Activated T-cell treated with anti-CD3 and anti-CD28 coated beads, Interleukin-2, amount 50 U/mL, for 1 hour (primary cell): ENCODE measurements around the gene CPPED1.

Source experiments
- DNase-seq: peaks from one replicate; pipeline ENCODE4 v3.0.0-alpha.2; 2020

Gene CPPED1

DNA sequence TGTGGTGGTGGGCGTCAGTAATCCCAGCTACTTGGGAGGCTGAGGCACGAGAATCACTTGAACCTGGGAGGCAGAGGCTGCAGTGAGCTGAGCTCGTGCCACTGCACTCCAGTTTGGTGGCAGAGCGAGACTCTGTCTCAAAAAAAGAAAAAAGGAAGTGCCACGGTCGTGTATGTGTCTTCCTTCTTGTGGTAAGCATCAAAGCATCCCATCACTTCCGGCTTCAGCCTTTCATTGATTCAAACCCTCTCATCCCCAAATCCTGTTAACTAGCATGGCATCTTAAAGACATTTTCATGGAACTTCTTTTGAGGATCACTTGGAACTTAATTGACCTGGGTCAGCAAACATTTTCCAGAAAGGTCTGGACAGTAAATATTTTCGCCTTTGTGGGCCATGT lies 126.2 kb downstream of the CPPED1 start:
- no peak for DNase-seq

GRCh38 chr16:12675852-12676251 lies 127.8 kb downstream of the CPPED1 start:
- DNase-seq = no peak

DNA sequence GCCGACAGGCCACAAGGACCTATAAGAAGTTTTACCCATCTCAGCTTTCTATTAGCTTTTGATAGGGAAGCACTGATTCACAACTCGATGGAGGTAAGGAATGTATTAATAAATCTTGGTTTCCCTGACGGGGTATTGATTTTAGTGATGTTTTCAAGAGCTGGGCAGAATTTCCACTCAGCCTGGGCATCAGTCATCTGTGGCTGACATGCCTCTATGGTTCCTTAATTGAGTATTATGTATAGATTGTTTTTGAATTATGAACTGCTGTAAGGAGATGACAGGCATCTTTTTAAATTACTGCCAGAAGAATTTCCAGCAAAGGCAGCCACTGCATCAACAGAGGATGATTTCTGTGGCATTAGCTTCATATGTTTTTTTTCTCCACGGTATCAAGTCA lies 128.6 kb downstream of the CPPED1 start:
- no peak for DNase-seq

GRCh38 chr16:12674524-12674923 lies 129.2 kb downstream of the CPPED1 start:
- no peak for DNase-seq

- no peak for DNase-seq
These were observed 129.6 kb downstream of the CPPED1 start for GRCh38 chr16:12674071-12674470.

DNA sequence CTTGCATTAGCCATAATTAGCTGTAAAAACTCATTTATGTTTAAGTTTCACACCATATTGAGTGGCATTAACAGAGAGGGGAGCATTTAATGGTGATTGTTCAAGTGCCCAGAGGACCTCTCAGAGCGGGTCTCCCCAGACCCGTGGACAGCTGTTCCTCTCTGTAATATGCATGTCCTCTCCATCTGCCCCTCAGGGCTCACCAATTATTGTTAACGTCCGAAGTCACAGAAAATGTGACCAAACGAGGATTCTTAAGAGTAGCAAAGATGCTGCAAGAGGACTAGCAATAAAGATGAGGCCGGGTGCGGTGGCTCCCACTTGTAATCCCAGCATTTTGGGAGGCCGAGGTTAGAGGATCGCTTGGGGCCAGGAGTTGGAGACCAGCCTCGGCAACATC lies 130.2 kb downstream of the CPPED1 start:
- DNase-seq = no peak

DNA sequence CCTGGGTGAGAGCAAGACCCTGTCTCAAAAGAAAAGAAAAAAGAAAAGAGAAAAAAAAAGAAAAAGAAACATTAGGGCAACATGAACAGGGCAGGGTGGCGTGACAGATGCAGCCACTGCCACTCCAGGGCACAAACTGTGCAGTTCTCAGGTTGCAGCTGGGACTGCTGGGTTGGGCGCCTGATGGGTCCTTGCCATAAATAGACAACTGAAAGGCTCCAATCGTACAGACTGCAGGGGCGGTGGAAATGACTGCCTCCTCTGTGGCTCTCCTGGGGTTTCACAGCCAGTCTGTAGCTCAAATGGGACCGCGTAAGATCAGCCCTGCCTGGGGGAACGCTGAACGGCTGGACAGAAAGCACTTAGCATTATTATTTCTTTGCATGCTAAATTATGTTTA lies 130.7 kb downstream of the CPPED1 start:
- no peak for DNase-seq

DNA sequence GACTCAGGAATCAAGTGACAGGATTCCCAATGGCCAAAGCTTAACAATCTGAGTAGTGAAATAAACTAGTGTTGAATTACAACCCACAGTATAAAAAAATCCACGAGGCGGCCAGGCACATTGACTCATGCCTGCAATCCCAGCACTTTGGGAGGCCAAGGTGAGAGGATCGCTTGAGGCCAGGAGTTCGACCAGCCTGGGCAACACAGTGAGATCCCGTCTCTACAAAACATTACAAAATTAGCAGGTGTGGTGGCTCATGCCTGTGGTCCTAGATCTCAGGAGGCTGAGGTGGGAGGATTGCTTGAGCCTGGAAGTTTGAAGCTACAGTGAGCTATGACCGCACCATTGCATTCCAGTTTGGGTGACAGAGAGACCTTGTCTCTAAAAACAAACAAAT lies 133.8 kb downstream of the CPPED1 start:
- no peak for DNase-seq

DNA sequence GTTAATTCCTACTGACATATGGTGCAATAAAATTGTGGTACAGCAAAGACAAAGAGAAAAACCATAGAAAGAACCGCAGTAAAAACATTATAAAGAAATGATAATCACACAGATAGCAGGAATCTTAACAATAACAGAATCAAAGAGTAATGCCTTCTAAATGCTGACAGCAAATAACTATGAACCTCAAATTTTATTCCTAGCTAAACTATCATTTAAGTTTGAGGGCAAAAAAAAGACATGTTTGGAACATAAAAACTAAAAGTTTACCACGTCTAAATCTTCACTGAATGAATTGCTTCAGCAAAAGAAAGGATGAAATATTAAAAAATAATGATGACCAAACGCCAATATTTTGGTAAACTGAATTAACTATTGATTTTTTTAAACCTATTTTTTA lies 135.8 kb downstream of the CPPED1 start:
- DNase-seq = no peak

GRCh38 chr16:12664164-12664733 lies 139.4 kb downstream of the CPPED1 start:
- no peak for DNase-seq

DNA sequence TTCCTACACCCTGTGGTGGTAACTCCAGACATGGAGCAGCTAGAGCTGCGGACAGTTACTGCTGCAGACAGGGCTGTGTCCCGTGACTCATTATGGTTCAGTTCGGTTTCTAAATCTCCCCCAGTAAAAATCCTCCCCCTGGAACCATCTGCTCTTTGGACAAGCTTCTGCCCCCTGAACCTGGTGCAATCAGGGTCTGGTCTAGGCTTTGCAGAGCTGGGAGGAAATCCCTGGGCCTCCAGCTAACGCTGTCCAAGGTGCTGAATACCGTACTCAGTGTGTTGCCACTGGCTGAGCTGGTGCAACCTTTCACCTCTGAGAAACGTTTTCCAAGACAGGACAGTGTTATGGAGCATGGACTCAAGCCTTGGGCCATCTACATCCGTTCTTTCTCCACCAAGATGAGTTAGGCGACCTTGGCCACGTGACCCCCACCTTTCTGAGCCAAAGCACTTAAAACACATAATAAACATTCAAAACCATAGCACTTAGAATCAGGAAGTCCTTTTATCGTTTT lies 142.0 kb downstream of the CPPED1 start:
- no peak for DNase-seq

- no peak for DNase-seq
These were observed 143.8 kb downstream of the CPPED1 start for GRCh38 chr16:12659871-12660270.

- DNase-seq = no peak
These were observed 145.2 kb downstream of the CPPED1 start for GRCh38 chr16:12658506-12658905.

GRCh38 chr16:12655537-12655936 lies 148.2 kb downstream of the CPPED1 start:
- DNase-seq = no peak

GRCh38 chr16:12653820-12654392 lies 149.8 kb downstream of the CPPED1 start:
- DNase-seq = no peak

GRCh38 chr16:12652924-12653323 lies 150.8 kb downstream of the CPPED1 start:
- no peak for DNase-seq

DNA sequence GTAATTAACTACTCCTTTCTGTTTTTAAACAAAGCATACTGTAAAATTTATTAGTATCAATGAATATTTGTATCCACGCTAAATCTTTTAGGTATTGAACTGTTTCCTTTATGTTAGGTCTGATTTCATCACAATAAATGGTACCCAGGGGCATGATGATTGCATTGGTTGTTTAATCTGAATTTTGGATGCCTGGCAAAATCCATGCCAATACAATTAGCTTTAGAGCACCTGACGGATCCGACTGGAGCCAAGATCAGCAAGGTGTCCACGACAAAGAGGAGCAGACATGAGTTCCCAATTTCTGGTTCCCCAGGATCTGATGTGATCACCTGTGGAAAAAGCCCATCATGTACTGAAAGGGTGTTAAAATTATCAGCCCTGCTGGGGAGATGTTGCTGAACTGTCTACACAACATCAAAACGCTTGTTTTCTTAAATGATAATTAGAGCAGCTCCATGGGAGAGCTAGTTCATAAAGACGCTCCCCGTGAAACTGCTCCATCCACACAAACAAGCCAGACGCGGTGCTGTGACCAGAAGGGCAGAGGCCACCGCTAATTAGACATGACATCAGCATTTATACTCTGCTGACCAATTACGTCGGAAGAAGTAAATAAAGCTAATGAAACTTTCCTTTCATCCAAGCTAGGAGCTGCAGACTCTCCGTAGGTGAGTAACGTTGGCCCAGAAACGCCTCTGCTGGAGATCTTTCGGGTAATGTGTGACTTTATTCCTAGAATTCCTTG lies 151.7 kb downstream of the CPPED1 start:
- no peak for DNase-seq

DNA sequence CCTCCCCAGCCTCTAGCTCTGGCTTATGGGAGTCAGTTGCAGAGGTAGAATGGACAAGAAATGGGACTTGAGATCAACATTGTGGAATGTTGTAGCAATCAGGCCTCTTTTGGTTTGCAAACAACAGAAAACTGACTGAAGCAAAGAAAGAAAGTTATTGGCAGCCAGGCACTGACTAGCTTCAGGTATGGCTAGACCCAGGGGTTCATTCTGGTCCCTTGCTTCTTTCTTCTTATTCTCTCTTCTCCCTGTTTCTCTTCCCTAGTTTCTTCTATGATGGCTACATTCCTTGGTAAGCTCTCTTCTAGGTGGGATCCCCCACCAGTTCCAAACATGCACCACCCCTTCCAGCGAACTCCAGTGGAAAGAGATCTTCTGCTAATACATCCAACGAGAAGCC lies 154.3 kb downstream of the CPPED1 start:
- DNase-seq = no peak

DNA sequence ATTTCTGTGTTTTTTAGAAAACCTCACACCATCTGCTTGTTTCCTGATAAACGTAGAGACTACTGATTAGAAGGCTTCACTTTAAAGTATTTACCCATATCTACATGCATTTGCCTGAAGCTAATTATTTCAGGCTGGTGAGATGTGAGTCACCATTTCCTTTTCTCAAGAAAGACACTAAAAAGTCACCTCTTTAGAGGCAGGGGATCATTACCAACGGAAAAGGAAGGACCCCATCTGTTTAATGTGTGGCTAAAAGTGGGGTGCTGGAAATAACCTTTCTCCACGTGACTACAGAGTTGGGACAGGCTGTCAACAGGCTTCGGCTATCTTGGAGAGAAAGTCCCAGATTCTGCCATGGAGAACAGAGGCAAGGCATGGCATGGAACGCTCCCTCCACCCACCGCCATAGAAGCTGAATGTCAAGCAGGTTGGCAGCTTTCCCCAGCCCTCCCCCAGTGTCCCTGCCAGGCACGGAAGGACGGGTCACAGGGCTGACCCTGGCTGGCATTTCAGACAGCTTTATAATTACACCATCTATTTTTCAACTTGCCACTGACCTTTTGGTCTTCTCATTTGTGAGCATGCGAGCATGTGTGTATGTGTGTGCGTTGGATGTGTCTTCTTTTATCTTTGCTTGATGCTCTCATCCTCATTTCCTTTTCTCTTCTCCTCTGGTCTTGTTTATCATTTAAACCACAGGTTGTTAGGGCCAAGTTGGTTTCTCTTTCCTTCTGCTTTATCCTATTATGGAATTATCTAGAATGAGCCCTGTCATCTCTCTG lies 157.0 kb downstream of the CPPED1 start:
- DNase-seq = peak; percentile 20

GRCh38 chr16:12646098-12646489 lies 157.6 kb downstream of the CPPED1 start:
- DNase-seq = no peak

DNA sequence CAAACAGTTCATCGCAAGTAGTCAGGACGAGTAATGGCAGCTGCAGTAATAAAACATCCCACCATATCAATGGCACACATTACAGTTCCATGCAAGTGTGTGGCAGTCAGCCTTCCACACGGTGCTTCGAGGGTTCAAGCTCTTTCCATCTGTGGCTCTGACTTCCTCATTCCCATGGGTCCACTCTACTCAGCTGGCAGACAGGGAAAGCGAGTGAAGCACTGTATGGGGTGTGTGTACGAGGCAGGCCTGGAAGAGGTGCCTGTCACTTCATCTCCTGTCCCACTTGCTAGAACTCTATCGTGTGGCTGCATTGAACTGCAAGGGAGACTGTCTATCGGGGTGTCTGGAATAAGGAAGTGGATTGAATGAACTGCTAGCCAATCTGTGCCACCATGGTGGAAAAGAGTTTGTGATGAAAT lies 160.6 kb downstream of the CPPED1 start:
- no peak for DNase-seq

GRCh38 chr16:12639044-12639443 lies 164.6 kb downstream of the CPPED1 start:
- no peak for DNase-seq

DNA sequence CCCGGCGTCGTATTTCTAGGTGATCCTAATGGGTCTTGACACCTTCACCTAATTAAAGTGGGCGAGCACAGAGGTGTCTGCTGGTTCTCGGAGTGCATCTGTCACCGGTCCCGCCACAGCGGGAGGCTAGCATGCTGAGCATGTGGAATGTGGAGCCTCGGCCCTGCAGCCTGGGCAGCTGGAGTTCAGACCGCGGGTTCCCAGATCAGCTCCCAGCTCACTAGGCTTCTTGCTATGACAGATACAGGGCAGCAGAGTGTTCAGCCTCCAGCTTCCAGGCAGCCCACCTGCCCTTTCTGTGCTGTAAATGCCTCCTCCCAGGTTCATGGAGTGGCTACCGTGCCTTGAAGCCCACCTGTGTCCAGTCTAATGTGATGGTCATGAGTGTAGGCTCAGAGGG lies 166.7 kb downstream of the CPPED1 start:
- DNase-seq = no peak

DNA sequence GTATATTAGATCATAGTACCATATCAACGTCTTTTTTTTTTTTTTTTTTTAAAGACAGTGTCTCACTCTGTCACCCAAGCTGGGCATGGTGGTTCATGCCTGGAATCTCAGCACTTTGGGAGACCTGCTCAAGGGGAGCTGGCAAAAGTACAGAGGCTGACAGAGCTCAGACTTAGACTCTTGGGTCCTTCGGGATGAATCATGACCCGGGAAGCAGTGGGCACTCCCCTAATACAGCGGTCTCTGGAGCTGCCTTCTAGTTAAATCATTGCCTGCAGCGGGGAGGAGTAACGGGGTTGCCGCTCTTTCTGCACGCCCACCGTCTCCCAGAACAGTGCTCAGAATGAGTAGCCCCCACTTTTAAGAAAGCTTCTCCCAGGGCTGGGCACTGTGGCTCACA lies 174.4 kb downstream of the CPPED1 start:
- DNase-seq = no peak
